ENCODE measurements around the gene RIC1.
"Not testable (repeated sequence)": the region's sequence is repeated elsewhere in the genome, so short reads cannot be mapped to it uniquely, and the experiment has no call there.

RIC1 gene

DNA sequence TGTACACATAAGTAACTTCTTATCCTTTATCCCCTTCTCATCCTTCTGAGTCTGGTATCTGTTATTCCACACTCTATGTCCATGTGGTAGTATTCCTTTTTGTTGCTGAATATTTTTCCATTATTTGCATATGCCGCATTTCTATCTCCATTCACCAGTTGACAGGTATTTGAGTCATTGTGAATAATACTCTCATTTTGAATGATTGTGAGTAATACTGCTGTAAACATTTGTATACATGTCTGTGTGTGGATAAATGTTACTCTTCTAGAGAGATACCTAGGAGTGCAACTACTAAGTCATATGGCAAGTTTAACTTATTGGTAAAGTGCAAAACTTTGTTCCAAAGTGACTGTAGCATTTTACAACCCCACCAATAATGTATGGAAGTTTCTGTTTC, 15.6 kb downstream of the RIC1 start:
- H3K4me3 ChIP-seq (ENCODE audit: low read length) = no peak overlapping the region
- TF ChIP-seq CTCF (conservative IDR thresholded peaks at IDR 0.05; ENCODE audit: low read depth, low read length) = no peak
- DNase-seq (ENCODE audit: low read depth) = no peak

DNA sequence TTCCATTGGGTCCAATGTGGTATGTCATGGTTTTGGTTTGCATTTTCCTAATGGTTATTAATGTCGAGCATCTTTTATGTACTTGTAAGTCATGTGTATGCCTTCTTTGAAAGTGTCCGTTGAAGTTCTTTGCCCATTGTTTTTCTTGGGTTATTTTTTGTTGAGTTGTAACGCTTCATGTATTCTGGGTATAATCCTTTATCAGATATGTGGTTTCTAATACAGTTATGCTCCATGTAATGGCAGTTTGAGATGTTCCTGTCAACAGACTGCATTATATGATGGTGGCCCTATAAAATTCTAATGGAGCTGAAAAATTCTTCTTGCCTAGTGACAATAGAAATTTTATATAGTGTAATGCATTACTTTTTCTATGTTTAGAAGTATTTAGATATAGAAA, 17.2 kb downstream of the RIC1 start:
- H3K4me3 ChIP-seq (ENCODE audit: low read length) = no peak overlapping the region
- no peak for TF ChIP-seq CTCF (conservative IDR thresholded peaks at IDR 0.05; ENCODE audit: low read depth, low read length)
- DNase-seq (ENCODE audit: low read depth) = no peak

DNA sequence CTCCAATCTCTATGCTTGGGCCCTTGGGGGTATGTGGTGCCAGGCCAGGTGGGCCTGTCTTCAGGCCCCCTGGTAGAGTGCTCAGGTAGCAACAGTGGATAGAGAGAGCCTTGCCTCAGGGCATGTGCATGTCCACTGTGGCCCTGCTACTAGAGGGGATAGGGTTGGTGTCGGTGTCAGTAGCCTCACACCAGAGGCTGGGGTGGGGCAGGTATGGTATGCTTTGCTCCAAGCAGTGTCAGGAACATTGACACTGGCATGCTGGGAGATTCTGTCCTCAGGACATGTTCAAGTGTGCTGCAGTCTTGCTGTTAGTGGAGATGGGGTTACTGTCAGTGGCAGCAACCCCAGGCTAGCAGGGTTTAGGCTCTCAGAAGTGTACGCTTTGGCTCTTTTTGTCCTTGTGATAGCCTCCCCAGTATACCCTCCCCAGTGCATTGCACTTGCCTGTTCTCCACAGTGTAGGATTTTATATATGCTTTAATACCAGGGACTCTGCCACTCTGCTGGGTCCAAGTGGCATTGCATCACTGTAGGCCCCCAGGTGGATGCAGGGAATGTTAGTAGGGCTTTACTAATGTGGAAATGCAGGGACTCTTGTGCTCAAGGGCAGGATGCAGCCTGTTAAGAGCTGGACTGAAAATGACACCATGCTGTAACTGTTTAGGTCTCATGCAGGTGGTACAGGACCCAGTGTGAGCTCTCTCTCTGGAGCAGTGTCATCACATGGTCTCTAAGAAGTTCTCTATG, 21.6 kb downstream of the RIC1 start:
- H3K4me3 ChIP-seq (ENCODE audit: low read length) = no peak overlapping the region
- DNase-seq (ENCODE audit: low read depth) = no peak
- TF ChIP-seq CTCF (conservative IDR thresholded peaks at IDR 0.05; ENCODE audit: low read depth, low read length) = no peak

DNA sequence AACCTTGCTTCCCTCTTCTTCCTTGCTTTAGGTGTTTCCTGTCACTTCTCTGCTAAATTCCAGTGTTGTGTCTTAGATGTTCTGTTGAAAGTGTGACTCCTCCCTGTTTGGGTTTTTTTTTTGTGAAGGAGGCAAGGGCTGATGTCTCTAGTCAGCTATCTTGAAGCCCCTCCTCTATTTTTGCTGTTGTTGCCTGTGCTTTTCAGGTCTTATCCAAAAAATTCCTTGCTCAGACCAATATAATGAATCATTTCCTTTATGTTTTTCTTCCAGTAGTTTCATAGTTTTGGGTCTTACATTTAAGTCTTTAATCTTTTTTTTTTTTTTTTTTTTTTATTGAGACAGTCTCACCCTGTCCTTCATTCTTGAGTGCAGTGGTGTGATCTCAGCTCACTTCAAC, 22.3 kb downstream of the RIC1 start:
- no peak for DNase-seq (ENCODE audit: low read depth)
- no peak overlapping the region for H3K4me3 ChIP-seq (ENCODE audit: low read length)
- TF ChIP-seq CTCF (conservative IDR thresholded peaks at IDR 0.05; ENCODE audit: low read depth, low read length) = no peak

DNA sequence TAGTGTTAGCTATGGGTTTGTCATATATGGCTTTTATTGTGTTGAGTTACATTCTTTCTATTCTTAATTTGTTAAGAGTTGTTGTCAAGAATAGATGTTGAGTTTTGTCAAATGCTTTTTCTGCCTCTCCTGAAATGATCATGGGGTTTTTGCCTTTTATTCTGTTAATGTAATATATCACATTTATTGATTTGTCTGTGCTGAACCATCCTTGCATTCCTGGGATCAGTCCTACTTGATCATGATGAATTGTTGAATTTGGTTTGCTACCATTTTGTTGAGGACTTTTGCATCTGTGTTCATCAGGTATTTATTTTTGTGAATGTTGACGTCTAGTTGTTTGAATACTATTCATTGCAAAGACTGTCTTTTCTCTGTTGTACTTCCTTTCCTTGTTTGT, 23.9 kb downstream of the RIC1 start:
- TF ChIP-seq CTCF (conservative IDR thresholded peaks at IDR 0.05; ENCODE audit: low read depth, low read length) = no peak
- no peak overlapping the region for H3K4me3 ChIP-seq (ENCODE audit: low read length)
- DNase-seq (ENCODE audit: low read depth) = no peak

GRCh38 chr9:5662804-5663203, 33.9 kb downstream of the RIC1 start:
- H3K4me3 ChIP-seq (ENCODE audit: low read length); DNase-seq (ENCODE audit: low read depth): not testable (repeated sequence)

DNA sequence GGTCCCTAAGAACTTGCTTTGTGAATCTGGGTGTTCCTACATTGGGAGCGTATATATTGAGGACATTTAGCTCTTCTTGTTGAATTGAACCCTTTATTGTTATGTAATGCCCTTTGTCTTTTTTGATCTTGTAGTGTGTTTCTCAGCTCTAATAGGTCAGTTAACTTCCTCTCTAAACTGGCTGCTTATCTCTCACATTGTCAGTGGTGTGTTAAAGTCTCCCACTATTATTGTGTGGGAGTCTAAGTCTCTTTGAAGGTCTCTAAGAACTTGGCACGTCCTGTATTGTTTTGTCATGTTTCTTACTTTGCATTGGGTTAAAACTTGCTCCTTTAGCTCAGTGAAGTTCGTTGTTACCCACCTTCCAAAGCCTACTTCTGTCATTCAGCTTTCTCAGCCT, 36.2 kb downstream of the RIC1 start:
- no peak for DNase-seq (ENCODE audit: low read depth)
- no peak overlapping the region for H3K4me3 ChIP-seq (ENCODE audit: low read length)
- TF ChIP-seq CTCF (conservative IDR thresholded peaks at IDR 0.05; ENCODE audit: low read depth, low read length) = no peak

Data from retinal pigment epithelial cell (primary cell).